ENCODE results near the gene CCDC201. TPM values are rescaled to one million over a fixed set of nuclear protein-coding genes. Genes with fewer than 3 reads are reported as not detected.

CCDC201 gene
- not detected for total RNA-seq

GRCh38 chr7:45873035-45873354, at the start of gene CCDC201:
TSS of gene CCDC201 (minus strand) at chr7:45873082. CDS start at chr7:45873007, 75 bp downstream.
- H3K27ac Mint-ChIP-seq: no peak within 1 kb of the TSS
- no peaks in the 10 kb centered on the region for H3K4me1 Mint-ChIP-seq (ENCODE audit: low read depth)
- no peak for DNase-seq
- H3K36me3 Mint-ChIP-seq (ENCODE audit: insufficient read depth in 2 of 2): no peaks in the 10 kb centered on the region
- no peak for ATAC-seq (replicated peaks in 1 of 2)
- peaks cover 2 to 4% of the 10 kb centered on the region in 2 donors for H3K9me3 Mint-ChIP-seq
- no peak within 1 kb of the TSS for H3K4me3 Mint-ChIP-seq
- no peaks in the 10 kb centered on the region for H3K27me3 Mint-ChIP-seq (ENCODE audit: low read depth)

DNA sequence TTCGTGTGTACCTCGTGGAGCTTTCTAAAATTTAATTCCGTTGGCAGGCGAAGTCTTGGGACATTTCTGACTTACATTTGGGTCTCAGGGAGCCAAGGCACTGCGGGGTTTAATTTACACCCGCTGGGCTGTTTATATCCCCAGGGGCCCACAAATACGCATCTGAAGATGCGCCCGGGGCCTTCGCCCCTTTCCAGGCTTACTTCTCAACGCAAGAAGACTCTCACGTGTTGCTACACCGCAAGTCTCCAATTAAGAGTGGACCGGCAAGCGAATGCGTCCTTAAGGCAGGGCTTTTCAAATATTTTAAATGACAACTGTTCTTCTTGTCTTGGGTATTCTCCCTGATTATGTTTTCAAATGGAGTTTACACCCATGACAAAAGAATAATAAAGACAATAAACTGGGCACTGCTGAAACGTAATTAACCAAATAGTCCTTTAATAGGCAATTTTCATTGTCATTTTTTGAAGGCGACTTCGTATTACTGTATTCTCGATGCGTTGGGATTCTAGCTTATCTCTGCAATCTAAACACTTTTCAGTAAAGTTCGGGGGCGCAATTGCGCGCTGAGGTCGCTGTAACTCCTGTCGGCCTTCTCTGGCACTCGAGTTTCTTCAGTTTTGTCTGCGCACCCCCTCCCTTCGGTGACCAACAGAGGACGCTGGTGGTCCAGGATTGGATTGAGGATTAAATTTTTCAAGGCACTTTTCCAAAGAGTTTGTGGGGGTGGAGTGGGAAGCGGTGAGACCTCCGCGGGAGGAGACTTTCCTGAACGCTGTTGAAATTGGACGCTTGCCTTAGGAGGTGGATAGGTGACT, 49.0 kb upstream of the CCDC201 start:
- H3K9me3 Mint-ChIP-seq: no peaks in the 10 kb centered on the region
- ATAC-seq (replicated peaks in 1 of 2) (no peak), DNase-seq (peak; percentile 16 to 43)
- H3K4me1 Mint-ChIP-seq (ENCODE audit: low read depth): peaks cover 28% of the 10 kb centered on the region
- peaks cover 46% of the 10 kb centered on the region for H3K27me3 Mint-ChIP-seq (ENCODE audit: low read depth)
- H3K36me3 Mint-ChIP-seq (ENCODE audit: insufficient read depth in 2 of 2): no peaks in the 10 kb centered on the region
- no peak overlapping the region for H3K27ac Mint-ChIP-seq
- peak overlapping the region; percentile 65 to 81 for H3K4me3 Mint-ChIP-seq

DNA sequence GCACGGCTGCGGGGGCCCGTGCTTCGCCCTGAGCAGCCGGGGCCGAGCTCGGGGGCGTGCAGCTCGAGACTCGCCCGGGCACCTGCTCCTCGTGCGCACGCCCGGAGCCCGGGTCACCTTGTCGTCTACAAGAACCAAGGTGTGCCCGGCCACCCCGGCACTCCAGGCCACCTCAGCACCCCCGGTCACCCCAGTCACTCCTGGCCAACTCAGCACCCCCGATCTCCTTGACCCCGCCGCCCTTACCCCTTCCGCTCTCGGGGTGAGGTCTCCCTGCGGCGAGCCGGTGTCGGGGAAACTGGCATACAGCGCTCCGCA, 48.5 kb upstream of the CCDC201 start:
- peaks cover 28% of the 10 kb centered on the region for H3K4me1 Mint-ChIP-seq (ENCODE audit: low read depth)
- peak overlapping the region; percentile 65 to 81 for H3K4me3 Mint-ChIP-seq

DNA sequence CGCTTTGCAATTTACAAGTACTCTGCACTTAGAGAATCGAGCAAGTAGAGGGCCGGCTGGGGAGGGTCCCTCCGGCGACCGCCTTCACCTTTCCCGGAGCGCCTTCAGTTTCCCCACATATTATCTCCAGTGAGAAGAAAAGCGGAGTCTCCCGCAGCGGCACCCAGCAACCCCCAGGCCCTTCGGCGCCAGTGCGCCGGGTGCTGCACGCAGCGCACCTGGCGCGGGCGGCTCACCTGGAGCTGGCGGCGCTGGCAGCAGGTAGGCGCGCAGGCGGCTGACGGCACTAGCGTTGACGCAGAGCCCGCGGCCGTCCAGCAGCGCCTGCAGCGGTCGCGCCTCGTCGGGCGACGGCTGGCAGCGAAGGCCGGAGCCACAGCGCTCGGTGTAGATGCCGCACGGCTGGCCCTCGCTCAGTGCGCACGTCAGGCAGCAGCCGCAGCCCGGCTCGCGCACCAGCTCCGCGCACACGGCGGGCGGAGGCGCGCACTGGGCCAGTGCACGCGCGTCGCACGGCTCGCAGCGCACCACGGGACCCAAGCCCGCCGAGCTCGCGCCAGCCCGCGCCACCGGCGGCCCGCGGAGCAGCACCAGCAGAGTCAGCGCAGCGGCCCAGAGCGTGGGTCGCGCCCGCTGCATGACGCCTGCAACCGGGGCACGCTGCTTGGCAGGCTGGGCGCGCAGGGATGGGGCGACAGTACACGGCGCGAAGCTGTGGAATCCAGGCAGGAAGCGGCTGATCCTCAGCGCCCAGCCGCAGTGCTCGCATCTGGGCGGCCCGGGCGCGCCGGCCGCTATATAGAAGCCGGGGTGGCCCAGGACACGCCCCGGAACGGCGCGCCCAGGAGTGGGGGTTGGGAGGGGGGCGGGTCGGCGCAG, 47.9 kb upstream of the CCDC201 start, which contains the start of gene IGFBP3:
TSS of gene IGFBP3 (minus strand) at position 771 of the 879 bp plus-strand sequence. CDS start at position 639, 132 bp downstream.
- peaks cover 28% of the 10 kb centered on the region for H3K4me1 Mint-ChIP-seq (ENCODE audit: low read depth)
- peak; percentile 55 to 66 for ATAC-seq (replicated peaks in 1 of 2)
- H3K9me3 Mint-ChIP-seq: no peaks in the 10 kb centered on the region
- peak within 1 kb of the TSS; percentile 71 to 81 for H3K4me3 Mint-ChIP-seq
- DNase-seq: peak; percentile 14 to 22
- peaks cover 48% of the 10 kb centered on the region for H3K27me3 Mint-ChIP-seq (ENCODE audit: low read depth)
- H3K36me3 Mint-ChIP-seq (ENCODE audit: insufficient read depth in 2 of 2): no peaks in the 10 kb centered on the region
- H3K27ac Mint-ChIP-seq: no peak within 1 kb of the TSS

More for the DNA sequence above, 48.5 kb upstream of the CCDC201 start:
- no peak for DNase-seq
- peak in 1 of 2 donors; percentile 10 for ATAC-seq (replicated peaks in 1 of 2)
- Mint-ChIP-seq H3K36me3 (ENCODE audit: insufficient read depth in 2 of 2) (no peaks in the 10 kb centered on the region), H3K27me3 (ENCODE audit: low read depth) (peaks cover 48% of the 10 kb centered on the region), H3K27ac (no peak overlapping the region), H3K9me3 (no peaks in the 10 kb centered on the region)

DNA sequence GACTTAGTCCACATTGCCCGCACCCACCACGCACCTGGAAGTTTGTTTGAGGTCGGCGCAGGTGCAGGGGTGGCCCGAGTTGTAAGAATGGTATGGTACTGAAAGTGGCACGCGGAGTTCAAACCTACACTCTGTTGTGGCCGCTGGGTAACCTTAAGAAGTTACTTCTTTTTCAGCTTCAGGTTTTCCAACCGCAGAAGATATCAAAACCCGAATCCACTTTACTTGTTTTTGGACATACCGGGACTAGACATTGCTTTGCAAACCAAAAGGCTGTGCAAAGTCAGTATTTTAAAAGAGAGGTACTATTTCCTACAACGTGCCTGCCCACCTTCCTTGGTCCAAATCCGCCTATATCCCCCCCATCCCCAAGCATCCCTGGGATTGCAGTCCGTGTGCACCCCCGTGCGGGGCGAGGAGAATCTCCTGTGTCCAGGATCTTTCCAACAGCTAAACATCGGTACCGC, 47.1 kb upstream of the CCDC201 start:
- H3K27ac Mint-ChIP-seq: no peak overlapping the region
- H3K4me1 Mint-ChIP-seq (ENCODE audit: low read depth): peaks cover 28% of the 10 kb centered on the region
- H3K36me3 Mint-ChIP-seq (ENCODE audit: insufficient read depth in 2 of 2): no peaks in the 10 kb centered on the region
- peak overlapping the region; percentile 71 to 73 for H3K4me3 Mint-ChIP-seq
- no peaks in the 10 kb centered on the region for H3K9me3 Mint-ChIP-seq
- DNase-seq (no peak), ATAC-seq (replicated peaks in 1 of 2) (no peak)
- peaks cover 48% of the 10 kb centered on the region for H3K27me3 Mint-ChIP-seq (ENCODE audit: low read depth)

DNA sequence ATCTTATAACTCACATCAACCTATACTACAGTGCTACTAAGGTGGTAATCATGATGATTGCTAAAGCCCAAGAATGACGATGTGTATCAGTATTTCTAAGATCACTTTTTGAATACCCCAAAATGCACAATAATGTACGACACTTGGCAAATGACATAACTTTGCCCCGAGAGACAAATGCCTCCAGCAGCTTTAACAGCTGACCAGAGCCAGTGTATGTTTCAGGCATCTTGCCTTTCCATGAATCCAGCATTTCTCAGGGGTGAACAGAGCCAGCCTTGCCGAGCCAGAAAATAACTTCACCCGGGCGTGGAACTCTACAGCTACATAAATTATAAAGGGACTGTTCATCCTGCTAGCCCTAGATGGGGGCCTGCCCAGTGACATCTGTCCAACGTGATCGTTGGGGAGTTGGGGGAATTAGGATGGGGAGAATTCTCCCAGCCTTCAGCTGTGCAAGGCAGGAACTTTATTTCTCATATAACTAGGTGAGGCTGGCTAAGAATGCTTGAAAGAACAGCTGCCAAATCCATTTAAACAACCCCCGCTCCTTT, 46.4 kb upstream of the CCDC201 start:
- no peak for ATAC-seq (replicated peaks in 1 of 2)
- Mint-ChIP-seq H3K27ac (no peak overlapping the region), H3K27me3 (ENCODE audit: low read depth) (peaks cover 48% of the 10 kb centered on the region), H3K4me1 (ENCODE audit: low read depth) (peaks cover 28% of the 10 kb centered on the region), H3K36me3 (ENCODE audit: insufficient read depth in 2 of 2) (no peaks in the 10 kb centered on the region), H3K4me3 (no peak overlapping the region), H3K9me3 (no peaks in the 10 kb centered on the region)
- DNase-seq: no peak

- H3K4me1 Mint-ChIP-seq (ENCODE audit: low read depth): peaks cover 28% of the 10 kb centered on the region
- H3K9me3 Mint-ChIP-seq: no peaks in the 10 kb centered on the region
- H3K27ac Mint-ChIP-seq: no peak overlapping the region
- no peaks in the 10 kb centered on the region for H3K36me3 Mint-ChIP-seq (ENCODE audit: insufficient read depth in 2 of 2)
- ATAC-seq (replicated peaks in 1 of 2) (no peak), DNase-seq (no peak)
- H3K27me3 Mint-ChIP-seq (ENCODE audit: low read depth): peaks cover 43% of the 10 kb centered on the region
- no peak overlapping the region for H3K4me3 Mint-ChIP-seq
These were observed 45.7 kb upstream of the CCDC201 start for GRCh38 chr7:45918556-45918955.

GRCh38 chr7:45917658-45918057, 44.8 kb upstream of the CCDC201 start:
- Mint-ChIP-seq H3K4me3 (no peak overlapping the region), H3K27ac (no peak overlapping the region), H3K9me3 (no peaks in the 10 kb centered on the region), H3K27me3 (ENCODE audit: low read depth) (peaks cover 34% of the 10 kb centered on the region), H3K36me3 (ENCODE audit: insufficient read depth in 2 of 2) (no peaks in the 10 kb centered on the region), H3K4me1 (ENCODE audit: low read depth) (peaks cover 20% of the 10 kb centered on the region)
- ATAC-seq (replicated peaks in 1 of 2) (peak; percentile 35 to 42), DNase-seq (peak; percentile 76 to 85)

DNA sequence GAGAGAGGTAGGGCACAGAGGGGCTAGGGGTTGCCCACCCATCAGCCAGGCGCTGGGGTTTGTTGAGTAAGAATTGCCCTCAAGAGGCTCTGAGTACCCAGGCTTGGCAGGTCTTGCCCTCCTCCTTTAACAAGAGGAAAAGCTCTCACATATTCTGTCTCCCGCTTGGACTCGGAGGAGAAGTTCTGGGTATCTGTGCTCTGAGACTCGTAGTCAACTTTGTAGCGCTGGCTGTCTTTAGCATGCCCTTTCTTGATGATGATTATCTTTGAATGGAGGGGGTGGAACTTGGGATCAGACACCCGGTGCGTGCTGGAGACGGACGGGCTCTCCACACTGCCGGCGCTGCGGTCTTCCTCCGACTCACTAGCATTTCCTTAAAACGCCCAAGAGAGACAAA, 44.2 kb upstream of the CCDC201 start:
- Mint-ChIP-seq H3K36me3 (ENCODE audit: insufficient read depth in 2 of 2) (no peaks in the 10 kb centered on the region), H3K27me3 (ENCODE audit: low read depth) (peaks cover 28% of the 10 kb centered on the region), H3K4me1 (ENCODE audit: low read depth) (peaks cover 14% of the 10 kb centered on the region), H3K4me3 (no peak overlapping the region), H3K9me3 (no peaks in the 10 kb centered on the region), H3K27ac (no peak overlapping the region)
- DNase-seq (no peak), ATAC-seq (replicated peaks in 1 of 2) (no peak)

DNA sequence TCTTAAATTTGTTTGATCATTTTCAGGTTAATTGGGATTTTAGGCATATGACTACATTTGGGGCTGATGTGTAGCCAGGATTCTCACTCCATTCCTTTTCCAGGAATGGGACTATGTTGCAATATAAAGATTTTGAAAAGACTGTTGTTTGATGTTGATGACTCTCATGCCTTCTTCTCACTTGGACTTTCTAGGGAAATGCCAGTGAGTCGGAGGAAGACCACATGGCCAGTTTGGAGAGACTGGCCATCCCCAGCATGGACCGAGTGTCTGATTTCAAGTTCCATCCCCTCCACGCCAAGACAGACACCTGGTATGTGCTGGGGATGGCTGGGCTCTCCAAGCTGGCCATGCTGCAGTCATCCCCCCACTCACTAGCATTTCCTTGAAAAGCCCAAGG, 42.7 kb upstream of the CCDC201 start:
- H3K27ac Mint-ChIP-seq: no peak overlapping the region
- no peak for ATAC-seq (replicated peaks in 1 of 2)
- no peaks in the 10 kb centered on the region for H3K36me3 Mint-ChIP-seq (ENCODE audit: insufficient read depth in 2 of 2)
- H3K4me1 Mint-ChIP-seq (ENCODE audit: low read depth): peaks cover 12% of the 10 kb centered on the region
- DNase-seq: no peak
- no peaks in the 10 kb centered on the region for H3K9me3 Mint-ChIP-seq
- peaks cover 31% of the 10 kb centered on the region for H3K27me3 Mint-ChIP-seq (ENCODE audit: low read depth)
- H3K4me3 Mint-ChIP-seq: no peak overlapping the region

DNA sequence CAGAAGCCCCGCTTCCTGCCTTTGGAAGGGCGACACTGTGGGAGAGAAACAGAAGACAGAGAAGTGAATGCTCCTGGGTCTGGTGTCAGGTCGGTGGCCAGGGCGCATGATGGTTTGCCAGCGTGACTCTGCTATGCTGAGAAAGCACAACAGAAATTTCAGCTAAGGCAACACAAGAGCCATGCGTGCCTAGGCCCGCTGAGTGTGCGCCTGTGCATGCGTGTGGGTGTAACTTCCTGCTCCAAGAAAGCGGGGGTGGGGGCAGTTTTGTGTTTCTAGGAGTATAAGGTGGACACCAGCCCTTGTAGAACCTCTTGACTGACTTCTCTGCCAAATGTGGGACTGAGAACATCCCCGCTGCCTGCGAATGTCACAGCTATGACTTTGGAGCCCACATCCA, 42.0 kb upstream of the CCDC201 start:
- no peak overlapping the region for H3K4me3 Mint-ChIP-seq
- H3K36me3 Mint-ChIP-seq (ENCODE audit: insufficient read depth in 2 of 2): no peaks in the 10 kb centered on the region
- H3K9me3 Mint-ChIP-seq: no peaks in the 10 kb centered on the region
- ATAC-seq (replicated peaks in 1 of 2): peak in 1 of 2 donors; percentile 50
- H3K4me1 Mint-ChIP-seq (ENCODE audit: low read depth): peaks cover 6% of the 10 kb centered on the region
- no peak for DNase-seq
- peaks cover 30% of the 10 kb centered on the region for H3K27me3 Mint-ChIP-seq (ENCODE audit: low read depth)
- H3K27ac Mint-ChIP-seq: no peak overlapping the region

GRCh38 chr7:45912972-45913371, 40.1 kb upstream of the CCDC201 start:
- DNase-seq (no peak), ATAC-seq (replicated peaks in 1 of 2) (no peak)
- no peaks in the 10 kb centered on the region for H3K4me1 Mint-ChIP-seq (ENCODE audit: low read depth)
- peaks cover 22% of the 10 kb centered on the region for H3K27me3 Mint-ChIP-seq (ENCODE audit: low read depth)
- no peak overlapping the region for H3K27ac Mint-ChIP-seq
- H3K9me3 Mint-ChIP-seq: peaks cover 0 to 2% of the 10 kb centered on the region in 2 donors
- no peaks in the 10 kb centered on the region for H3K36me3 Mint-ChIP-seq (ENCODE audit: insufficient read depth in 2 of 2)
- H3K4me3 Mint-ChIP-seq: no peak overlapping the region

- Mint-ChIP-seq H3K4me3 (no peak overlapping the region), H3K9me3 (peaks cover 0 to 2% of the 10 kb centered on the region in 2 donors), H3K27ac (no peak overlapping the region), H3K27me3 (ENCODE audit: low read depth) (peaks cover 13% of the 10 kb centered on the region), H3K4me1 (ENCODE audit: low read depth) (no peaks in the 10 kb centered on the region), H3K36me3 (ENCODE audit: insufficient read depth in 2 of 2) (no peaks in the 10 kb centered on the region)
- ATAC-seq (replicated peaks in 1 of 2): no peak
- DNase-seq: no peak
These were observed 38.4 kb upstream of the CCDC201 start for GRCh38 chr7:45911311-45911710.
